GM21786 (cell line): Measurements from ENCODE around the gene ROBO2.

Source experiments
- ATAC-seq: cut with Tn5 transposase; IDR thresholded peaks from one replicate; pipeline ENCODE4 v1.9.1; 2021; ENCODE audit not compliant: unreplicated experiment

ROBO2 gene

GRCh38 chr3:77626157-77626556 lies 586.3 kb downstream of the ROBO2 start:
- ATAC-seq, result no peak

GRCh38 chr3:77648214-77648613 lies 608.3 kb downstream of the ROBO2 start:
- no peak for ATAC-seq

GRCh38 chr3:77648664-77649063 lies 608.8 kb downstream of the ROBO2 start:
- no peak for ATAC-seq

- no peak for ATAC-seq
Observed at GRCh38 chr3:77652624-77653023, 612.7 kb downstream of the ROBO2 start.

- no peak for ATAC-seq
Observed at GRCh38 chr3:77655396-77655795, 615.5 kb downstream of the ROBO2 start.

- no peak for ATAC-seq
Observed at GRCh38 chr3:77660718-77661117, 620.8 kb downstream of the ROBO2 start.

- no peak for ATAC-seq
Observed at GRCh38 chr3:77667901-77668300, 628.0 kb downstream of the ROBO2 start.

- no peak for ATAC-seq
Observed at GRCh38 chr3:77668376-77668775, 628.5 kb downstream of the ROBO2 start.

- no peak for ATAC-seq
Observed at GRCh38 chr3:77672016-77672415, 632.1 kb downstream of the ROBO2 start.

GRCh38 chr3:77682162-77682561 lies 642.3 kb downstream of the ROBO2 start:
- ATAC-seq, result no peak

GRCh38 chr3:77684115-77684514 lies 644.2 kb downstream of the ROBO2 start:
- ATAC-seq, result no peak

- ATAC-seq, result no peak
Observed at GRCh38 chr3:77685713-77686112, 645.8 kb downstream of the ROBO2 start.

- no peak for ATAC-seq
Observed at GRCh38 chr3:77686560-77686959, 646.7 kb downstream of the ROBO2 start.

- no peak for ATAC-seq
Observed at GRCh38 chr3:77687545-77687944, 647.6 kb downstream of the ROBO2 start.

GRCh38 chr3:77690284-77690845 lies 650.5 kb downstream of the ROBO2 start:
- no peak for ATAC-seq

- ATAC-seq, result no peak
Observed at GRCh38 chr3:77693147-77693546, 653.2 kb downstream of the ROBO2 start.

- ATAC-seq, result no peak
Observed at GRCh38 chr3:77699125-77699691, 659.3 kb downstream of the ROBO2 start.
